ENCODE data around the gene NEK11. TPM values are rescaled to one million over a fixed set of nuclear protein-coding genes. Genes with fewer than 3 reads are reported as not detected.

Gene NEK11
- total RNA-seq, 4 donors from 2014 or later, result 3.5 to 8.6 (median 5.5) TPM

GRCh38 chr3:131303848-131304247 lies 277.2 kb downstream of the NEK11 start:
- no peak for TF ChIP-seq POLR2A (IDR thresholded peaks at IDR 0.05)
- TF ChIP-seq, protein P1, sequence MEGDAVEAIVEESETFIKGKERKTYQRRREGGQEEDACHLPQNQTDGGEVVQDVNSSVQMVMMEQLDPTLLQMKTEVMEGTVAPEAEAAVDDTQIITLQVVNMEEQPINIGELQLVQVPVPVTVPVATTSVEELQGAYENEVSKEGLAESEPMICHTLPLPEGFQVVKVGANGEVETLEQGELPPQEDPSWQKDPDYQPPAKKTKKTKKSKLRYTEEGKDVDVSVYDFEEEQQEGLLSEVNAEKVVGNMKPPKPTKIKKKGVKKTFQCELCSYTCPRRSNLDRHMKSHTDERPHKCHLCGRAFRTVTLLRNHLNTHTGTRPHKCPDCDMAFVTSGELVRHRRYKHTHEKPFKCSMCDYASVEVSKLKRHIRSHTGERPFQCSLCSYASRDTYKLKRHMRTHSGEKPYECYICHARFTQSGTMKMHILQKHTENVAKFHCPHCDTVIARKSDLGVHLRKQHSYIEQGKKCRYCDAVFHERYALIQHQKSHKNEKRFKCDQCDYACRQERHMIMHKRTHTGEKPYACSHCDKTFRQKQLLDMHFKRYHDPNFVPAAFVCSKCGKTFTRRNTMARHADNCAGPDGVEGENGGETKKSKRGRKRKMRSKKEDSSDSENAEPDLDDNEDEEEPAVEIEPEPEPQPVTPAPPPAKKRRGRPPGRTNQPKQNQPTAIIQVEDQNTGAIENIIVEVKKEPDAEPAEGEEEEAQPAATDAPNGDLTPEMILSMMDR (IDR thresholded peaks at IDR 0.05), result no peak
- Histone ChIP-seq H3K27ac (no peak overlapping the region), H3K27me3 (no peaks in the 10 kb centered on the region), H3K36me3 (no peaks in the 10 kb centered on the region), H3K4me1 (no peaks in the 10 kb centered on the region), H3K4me3 (no peak overlapping the region), H3K9me3 (no peaks in the 10 kb centered on the region)
- no peak for DNase-seq

GRCh38 chr3:131304890-131305289 lies 278.2 kb downstream of the NEK11 start:
- TF ChIP-seq POLR2A (IDR thresholded peaks at IDR 0.05), result no peak
- TF ChIP-seq, protein P1 (IDR thresholded peaks at IDR 0.05), result no peak

GRCh38 chr3:131306242-131306641 lies 279.6 kb downstream of the NEK11 start:
- Histone ChIP-seq H3K27me3 (no peaks in the 10 kb centered on the region), H3K9me3 (no peaks in the 10 kb centered on the region), H3K36me3 (no peaks in the 10 kb centered on the region), H3K27ac (no peak overlapping the region), H3K4me1 (no peaks in the 10 kb centered on the region), H3K4me3 (no peak overlapping the region)
- TF ChIP-seq POLR2A (IDR thresholded peaks at IDR 0.05), result no peak
- TF ChIP-seq, protein P1 (IDR thresholded peaks at IDR 0.05), result no peak
- DNase-seq, result no peak

More at GRCh38 chr3:131304890-131305289, 278.2 kb downstream of the NEK11 start:
- DNase-seq, result no peak
- Histone ChIP-seq H3K4me3 (no peak overlapping the region), H3K9me3 (no peaks in the 10 kb centered on the region), H3K27me3 (no peaks in the 10 kb centered on the region), H3K36me3 (no peaks in the 10 kb centered on the region), H3K4me1 (no peaks in the 10 kb centered on the region), H3K27ac (no peak overlapping the region)

DNA sequence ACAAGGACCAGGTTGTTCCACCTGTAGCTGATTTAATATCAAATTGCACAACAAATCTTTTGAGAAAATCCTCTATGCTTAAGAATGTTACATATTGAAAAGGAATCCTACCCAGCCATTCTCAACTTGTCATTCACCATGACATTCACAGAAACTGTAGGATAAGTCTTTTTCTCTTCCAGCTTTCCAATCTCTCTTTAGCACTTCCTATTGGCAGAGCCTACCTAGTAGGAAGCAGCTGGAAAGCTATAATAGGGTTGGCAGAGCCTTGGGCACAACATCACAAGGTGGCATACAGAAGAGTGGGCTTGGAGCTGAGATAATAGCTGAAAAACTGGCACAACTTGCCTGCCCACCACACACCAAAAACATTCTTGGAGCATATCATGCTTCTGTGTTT lies 287.6 kb downstream of the NEK11 start:
- Histone ChIP-seq H3K27ac (no peak overlapping the region), H3K4me3 (no peak overlapping the region), H3K36me3 (no peaks in the 10 kb centered on the region), H3K4me1 (no peaks in the 10 kb centered on the region), H3K27me3 (no peaks in the 10 kb centered on the region), H3K9me3 (no peaks in the 10 kb centered on the region)
- TF ChIP-seq, protein P1 (IDR thresholded peaks at IDR 0.05), result no peak
- TF ChIP-seq POLR2A (IDR thresholded peaks at IDR 0.05), result no peak
- DNase-seq, result no peak

- no peaks in the 10 kb centered on the region for H3K27me3 ChIP-seq
- TF ChIP-seq POLR2A (IDR thresholded peaks at IDR 0.05), result no peak
- TF ChIP-seq, protein P1 (IDR thresholded peaks at IDR 0.05), result no peak
- DNase-seq, result no peak
- no peaks in the 10 kb centered on the region for H3K36me3 ChIP-seq
- H3K4me3 ChIP-seq, result no peak overlapping the region
- H3K4me1 ChIP-seq, result no peaks in the 10 kb centered on the region
- H3K27ac ChIP-seq, result no peak overlapping the region
- no peaks in the 10 kb centered on the region for H3K9me3 ChIP-seq
Measured at GRCh38 chr3:131315162-131315561, 288.5 kb downstream of the NEK11 start.

GRCh38 chr3:131317667-131318066 lies 291.0 kb downstream of the NEK11 start:
- H3K36me3 ChIP-seq, result no peaks in the 10 kb centered on the region

More at GRCh38 chr3:131317667-131318066, 291.0 kb downstream of the NEK11 start:
- Histone ChIP-seq H3K4me1 (no peaks in the 10 kb centered on the region), H3K27me3 (no peaks in the 10 kb centered on the region), H3K27ac (no peak overlapping the region), H3K4me3 (no peak overlapping the region), H3K9me3 (no peaks in the 10 kb centered on the region)
- TF ChIP-seq, protein P1 (IDR thresholded peaks at IDR 0.05), result no peak
- TF ChIP-seq POLR2A (IDR thresholded peaks at IDR 0.05), result no peak
- DNase-seq, result no peak

Data from Peyer's patch (tissue), 4 donors.